Lung (tissue), 12 donors: ENCODE measurements around the gene ECT2. TPM values are rescaled to one million over a fixed set of nuclear protein-coding genes. Genes with fewer than 3 reads are reported as not detected.
"Not testable (repeated sequence)": the region's sequence is repeated elsewhere in the genome, so short reads cannot be mapped to it uniquely, and the experiment has no call there.

ENCODE experiments used
- ATAC-seq: fragments of 200-7000 bp; cut with Tn5 transposase; one replicate; pipeline ENCODE4 v1.9.1; 2020; ENCODE audit warnings: moderate number of reproducible peaks; ENCODE audit not compliant: insufficient read depth, low FRiP score
- DNase-seq, 3 donors: peaks; one replicate each; pipeline ENCODE4 v3.0.0-alpha.2; 2013 to 2017
- H3K27ac ChIP-seq, 2 donors: one replicate each; pipeline ENCODE4 v1.5.1; 2013; ENCODE audit warnings: mild to moderate bottlenecking in 2 of 2, moderate library complexity in 2 of 2, control low read depth in 1 of 2, inconsistent platforms in 1 of 2, low read depth in 1 of 2, low read length in 1 of 2
- H3K27me3 ChIP-seq, 3 donors: one replicate each; pipeline ENCODE4 v1.5.1; 2013; ENCODE audit warnings: low read length in 2 of 3; ENCODE audit not compliant: control insufficient read depth in 3 of 3, insufficient read depth in 3 of 3
- H3K36me3 ChIP-seq, 4 donors: one replicate each; pipeline ENCODE4 v1.5.1; 2013; ENCODE audit warnings: low read length in 4 of 4, mild to moderate bottlenecking in 1 of 4, moderate library complexity in 1 of 4; ENCODE audit not compliant: control insufficient read depth in 4 of 4, insufficient read depth in 4 of 4
- H3K4me1 ChIP-seq, 5 donors: one replicate each; pipeline ENCODE4 v1.5.1; 2013; ENCODE audit warnings: low read length in 5 of 5, mild to moderate bottlenecking in 2 of 5, moderate library complexity in 1 of 5; ENCODE audit not compliant: control insufficient read depth in 5 of 5, insufficient read depth in 5 of 5
- H3K4me3 ChIP-seq: one replicate; pipeline ENCODE4 v1.5.1; 2013; ENCODE audit warnings: mild to moderate bottlenecking, control low read depth, moderate library complexity
- H3K9ac ChIP-seq, 2 donors: one replicate each; pipeline ENCODE4 v1.5.1; 2013; ENCODE audit warnings: low read length in 2 of 2, control low read depth in 1 of 2; ENCODE audit not compliant: insufficient read depth in 1 of 2
- H3K9me3 ChIP-seq, 4 donors: one replicate each; pipeline ENCODE4 v1.5.1; 2013; ENCODE audit warnings: low read length in 3 of 4, mild to moderate bottlenecking in 1 of 4, moderate library complexity in 1 of 4; ENCODE audit not compliant: control insufficient read depth in 4 of 4, insufficient read depth in 3 of 4
- WGBS, 2 donors: extraction: QIAGEN DNeasy Blood & Tissue Kit; methylation state at CpG; one replicate each; pipeline ENCODE4 v1.1.7; 2013; 5-methylcytosine and 5-hydroxymethylcytosine counted together
- polyA plus RNA-seq, 2 donors: library from polyadenylated mRNA; stranded (reverse); fragments of 200-250 nt; gene quantifications; one replicate each; pipeline ENCODE4 v1.2.1, GENCODE V29; 2013
- total RNA-seq, 2 donors: library from RNA; depleted of rRNA in 1 of 2; stranded (reverse); fragments of >200 nt in 1 of 2; gene quantifications; one replicate each; pipeline ENCODE4 v1.2.1, GENCODE V29; 2014 to 2021
- TF ChIP-seq, protein P1 (sequence below): IDR thresholded peaks from 2 replicates; pipeline ENCODE4 v1.5.1; 2012; ENCODE audit warnings: mild to moderate bottlenecking; ENCODE audit errors: control extremely low read depth, extremely low read depth
- donor health status: control.
- donor health status: control.
- donor health status: Bipolar disorder and iron deficiency.
- donor health status: healthy.
- donor health status: DM: yes; HTN: yes; CAD: no.

ECT2 gene
- total and polyA plus RNA-seq, 4 donors, result 4.2 to 19.5 (median 8.5) TPM

DNA sequence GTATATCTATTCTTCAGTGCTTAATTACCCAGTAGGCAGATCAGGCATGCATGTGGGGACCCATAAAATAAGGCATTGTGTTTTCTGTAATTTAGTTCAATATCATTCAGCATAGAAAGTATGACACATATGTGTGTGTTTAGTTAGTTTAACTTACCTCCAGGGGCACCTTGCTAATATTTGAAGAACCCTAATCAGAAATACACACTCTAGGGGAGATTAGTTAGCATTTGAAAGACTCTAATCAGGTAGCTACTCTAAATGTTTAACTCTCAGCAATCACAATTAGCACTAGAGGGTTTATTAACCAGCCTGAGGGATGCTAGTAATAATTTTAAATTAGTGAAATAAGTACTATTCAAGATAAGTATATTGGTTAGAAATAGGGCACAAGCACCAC is 104.5 kb downstream of the ECT2 start:
- no peaks in the 10 kb centered on the region for H3K9me3 ChIP-seq
- no peaks in the 10 kb centered on the region for H3K27me3 ChIP-seq
- no peak for ATAC-seq
- H3K4me3 ChIP-seq, result no peak overlapping the region
- no peak overlapping the region for H3K9ac ChIP-seq
- no peak overlapping the region for H3K27ac ChIP-seq
- no peaks in the 10 kb centered on the region for H3K36me3 ChIP-seq
- DNase-seq, result no peak
- TF ChIP-seq, protein P1, sequence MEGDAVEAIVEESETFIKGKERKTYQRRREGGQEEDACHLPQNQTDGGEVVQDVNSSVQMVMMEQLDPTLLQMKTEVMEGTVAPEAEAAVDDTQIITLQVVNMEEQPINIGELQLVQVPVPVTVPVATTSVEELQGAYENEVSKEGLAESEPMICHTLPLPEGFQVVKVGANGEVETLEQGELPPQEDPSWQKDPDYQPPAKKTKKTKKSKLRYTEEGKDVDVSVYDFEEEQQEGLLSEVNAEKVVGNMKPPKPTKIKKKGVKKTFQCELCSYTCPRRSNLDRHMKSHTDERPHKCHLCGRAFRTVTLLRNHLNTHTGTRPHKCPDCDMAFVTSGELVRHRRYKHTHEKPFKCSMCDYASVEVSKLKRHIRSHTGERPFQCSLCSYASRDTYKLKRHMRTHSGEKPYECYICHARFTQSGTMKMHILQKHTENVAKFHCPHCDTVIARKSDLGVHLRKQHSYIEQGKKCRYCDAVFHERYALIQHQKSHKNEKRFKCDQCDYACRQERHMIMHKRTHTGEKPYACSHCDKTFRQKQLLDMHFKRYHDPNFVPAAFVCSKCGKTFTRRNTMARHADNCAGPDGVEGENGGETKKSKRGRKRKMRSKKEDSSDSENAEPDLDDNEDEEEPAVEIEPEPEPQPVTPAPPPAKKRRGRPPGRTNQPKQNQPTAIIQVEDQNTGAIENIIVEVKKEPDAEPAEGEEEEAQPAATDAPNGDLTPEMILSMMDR, result no peak
- H3K4me1 ChIP-seq, result peaks cover 0 to 9% (median 0%) of the 10 kb centered on the region in 5 donors

DNA sequence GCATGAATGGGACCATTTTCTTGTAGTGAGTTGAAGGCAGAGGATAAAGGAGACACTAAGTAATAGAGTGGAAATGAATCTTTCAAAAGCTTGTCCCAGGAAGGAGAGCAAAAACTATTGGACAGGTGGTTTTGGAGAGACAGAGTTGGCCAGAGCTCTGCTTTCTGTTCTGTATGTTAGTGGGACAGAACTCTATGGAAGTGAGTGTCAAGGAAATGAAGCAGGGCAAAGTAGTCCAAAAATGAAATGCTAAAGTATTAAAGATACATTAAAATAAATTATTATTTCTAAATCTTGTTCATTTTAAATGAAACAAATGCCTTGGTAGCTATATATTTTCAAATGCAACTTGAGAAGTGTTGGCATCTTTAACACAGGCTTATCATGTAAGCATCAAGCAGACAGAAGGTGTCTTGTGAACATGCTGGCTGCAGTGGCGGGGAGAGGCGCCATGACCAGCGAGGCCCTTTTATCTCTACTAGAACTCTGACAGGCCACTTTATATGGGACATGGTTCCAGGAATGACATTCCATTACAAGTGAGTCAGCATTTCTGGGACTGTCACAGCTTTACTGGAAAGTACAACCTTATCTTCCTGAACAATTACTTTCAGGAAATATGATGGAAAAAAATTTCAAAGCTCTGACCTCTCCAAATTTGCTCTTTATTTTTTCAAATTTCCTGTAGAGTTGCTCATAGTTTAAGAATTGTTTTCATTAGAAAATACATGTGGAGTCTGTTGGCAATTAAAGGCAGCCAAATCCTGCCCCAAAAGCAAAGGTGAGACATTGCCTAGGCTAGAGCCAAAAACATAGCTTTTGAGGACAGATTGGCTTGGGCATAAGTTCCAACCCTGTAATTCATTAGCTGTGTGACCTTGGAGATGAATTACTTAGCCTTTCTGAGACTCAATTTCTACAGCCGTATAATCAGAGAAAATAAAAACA is 106.5 kb downstream of the ECT2 start:
- TF ChIP-seq, protein P1, result no peak
- ATAC-seq, result peak; percentile 76

DNA sequence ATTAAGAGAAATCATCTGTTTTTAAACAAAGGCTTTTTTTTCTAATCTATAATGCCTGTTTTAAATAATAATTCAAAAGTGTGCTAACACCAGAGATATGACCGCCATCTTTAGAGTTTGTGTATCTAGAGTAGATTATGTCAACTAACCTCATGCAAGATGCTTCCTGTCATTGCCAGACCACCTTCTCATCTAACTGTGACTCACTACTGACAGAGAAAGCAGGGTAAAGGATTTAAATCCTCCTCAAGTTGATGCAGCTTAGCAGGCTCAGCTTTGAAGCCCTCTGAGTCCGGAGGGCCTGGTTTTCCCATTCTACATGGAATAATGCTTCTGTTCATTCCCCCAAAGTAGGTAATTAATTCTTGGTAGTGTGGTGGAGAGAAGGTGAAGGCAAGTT is 108.5 kb downstream of the ECT2 start:
- Histone ChIP-seq H3K27ac (no peak overlapping the region), H3K4me3 (no peak overlapping the region), H3K9me3 (no peaks in the 10 kb centered on the region), H3K27me3 (no peaks in the 10 kb centered on the region), H3K4me1 (peaks cover 0 to 9% (median 0%) of the 10 kb centered on the region in 5 donors), H3K36me3 (no peaks in the 10 kb centered on the region), H3K9ac (no peak overlapping the region)
- TF ChIP-seq, protein P1, result no peak
- 78 to 88% methylated on average over 2 of the region's 2 CpGs for WGBS, 2 donors
- ATAC-seq (no peak), DNase-seq (no peak)

More for the DNA sequence above, 106.5 kb downstream of the ECT2 start:
- Histone ChIP-seq H3K9me3 (no peaks in the 10 kb centered on the region), H3K4me3 (no peak overlapping the region), H3K36me3 (no peaks in the 10 kb centered on the region), H3K4me1 (peaks cover 0 to 9% (median 0%) of the 10 kb centered on the region in 5 donors), H3K27ac (no peak overlapping the region), H3K9ac (no peak overlapping the region), H3K27me3 (no peaks in the 10 kb centered on the region)
- peak; percentile 20 to 43 (median 31) for DNase-seq
- WGBS, 2 donors, result 33 to 69% methylated on average over 4 of the region's 4 CpGs

DNA sequence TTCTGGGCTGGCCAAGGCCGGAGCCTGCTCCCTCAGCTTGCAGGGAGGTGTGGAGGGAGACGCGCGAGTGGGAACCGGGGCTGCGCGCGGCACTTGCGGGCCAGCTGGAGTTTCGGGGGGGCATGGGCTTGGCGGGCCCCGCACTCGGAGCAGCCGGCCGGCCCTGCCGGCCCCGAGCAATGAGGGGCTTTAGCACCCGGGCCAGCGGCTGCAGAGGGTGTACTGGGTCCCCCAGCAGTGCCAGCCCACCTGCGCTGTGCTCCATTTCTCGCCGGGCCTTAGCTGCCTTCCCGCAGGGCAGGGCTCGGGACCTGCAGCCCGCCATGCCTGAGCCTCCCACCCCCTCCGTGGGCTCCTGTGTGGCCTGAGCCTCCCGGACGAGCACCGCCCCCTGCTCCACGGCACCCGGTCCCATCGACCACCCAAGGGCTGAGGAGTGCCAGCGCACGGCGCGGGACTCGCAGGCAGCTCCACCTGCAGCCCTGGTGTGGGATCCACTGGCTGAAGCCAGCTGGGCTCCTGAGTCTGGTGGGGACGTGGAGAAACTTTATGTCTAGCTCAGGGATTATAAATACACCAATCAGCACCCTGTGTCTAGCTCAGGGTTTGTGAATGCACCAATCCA is 116.3 kb downstream of the ECT2 start:
- not testable (repeated sequence) for ATAC-seq, H3K27ac ChIP-seq, H3K27me3 ChIP-seq, H3K36me3 ChIP-seq, DNase-seq, H3K9ac ChIP-seq, H3K4me1 ChIP-seq, H3K4me3 ChIP-seq, H3K9me3 ChIP-seq
- 94 to 98% methylated on average over 27 to 38 of the region's 38 CpGs for WGBS, 2 donors
